SK-N-SH treated with all-trans-retinoic acid at 6 μM for 48 hours (cell line): ENCODE results near the gene LRCH4.

ENCODE experiments used
- CREB5 ChIP-seq: fragments of 250-450 bp; sonication (Bioruptor Pico); IDR thresholded peaks from 2 replicates; pipeline ENCODE4 v1.5.1; 2020; ENCODE audit warnings: low read depth, mild to moderate bottlenecking, moderate library complexity
- ESRRG ChIP-seq: fragments of 250-450 bp; sonication (Bioruptor Pico); IDR thresholded peaks from 2 replicates; pipeline ENCODE4 v1.6.1; 2021; ENCODE audit warnings: mild to moderate bottlenecking
- OSR1 ChIP-seq: fragments of 250-450 bp; sonication (Bioruptor Pico); IDR thresholded peaks from 2 replicates; pipeline ENCODE4 v1.8.0; 2022; ENCODE audit warnings: moderate library complexity, mild to moderate bottlenecking, inconsistent platforms
- PATZ1 ChIP-seq: fragments of 250-450 bp; sonication (Bioruptor Pico); IDR thresholded peaks from 2 replicates; pipeline ENCODE4 v1.8.0; 2020; ENCODE audit warnings: mild to moderate bottlenecking, moderate library complexity, borderline replicate concordance
- POU6F1 ChIP-seq: fragments of 250-450 bp; sonication (Bioruptor Pico); IDR thresholded peaks from 2 replicates; pipeline ENCODE4 v1.8.0; 2021; ENCODE audit warnings: low read depth, mild to moderate bottlenecking, moderate library complexity, borderline replicate concordance
- PPARA ChIP-seq: fragments of 250-450 bp; sonication (Bioruptor Pico); IDR thresholded peaks from 2 replicates; pipeline ENCODE4 v1.5.0; 2020; ENCODE audit warnings: mild to moderate bottlenecking, borderline replicate concordance
- RARB ChIP-seq: fragments of 250-450 bp; sonication (Bioruptor Pico); IDR thresholded peaks from 2 replicates; pipeline ENCODE4 v1.8.0; 2021; ENCODE audit warnings: mild to moderate bottlenecking, moderate library complexity
- TOX ChIP-seq: fragments of 250-450 bp; sonication (Bioruptor Pico); IDR thresholded peaks from 2 replicates; pipeline ENCODE4 v1.8.0; 2021; ENCODE audit warnings: mild to moderate bottlenecking, moderate library complexity, borderline replicate concordance
- ZFP30 ChIP-seq: fragments of 450-650 bp; formaldehyde crosslinking; IDR thresholded peaks from 2 replicates; pipeline ENCODE4 v1.5.0; 2022; ENCODE audit warnings: mild to moderate bottlenecking, moderate library complexity
- ZNF70 ChIP-seq: fragments of 450-650 bp; formaldehyde crosslinking; IDR thresholded peaks from 2 replicates; pipeline ENCODE4 v1.5.0; 2020; ENCODE audit warnings: mild to moderate bottlenecking, moderate library complexity

GRCh38 chr7:100538348-100538653, 47.6 kb downstream of the LRCH4 start:
- TF ChIP-seq POU6F1 (CRISPR knock-in tag) (no peak), CREB5 (CRISPR knock-in tag) (no peak), TOX (no peak), ZNF70 (CRISPR knock-in tag) (no peak), PATZ1 (CRISPR knock-in tag) (no peak), ZFP30 (CRISPR knock-in tag) (no peak), RARB (CRISPR knock-in tag) (no peak), ESRRG (CRISPR knock-in tag) (no peak), OSR1 (CRISPR knock-in tag) (no peak), PPARA (CRISPR knock-in tag) (no peak)
